Stimulated activated CD4-positive, alpha-beta T cell treated with anti-CD3 and anti-CD28 coated beads, TNF-alpha, amount 100 ng/mL, for 24 hours (primary cell): ENCODE measurements around the gene SETDB2.

Source experiments
- DNase-seq, 3 experiments: peaks; one replicate each; pipeline ENCODE4 v3.0.0-alpha.2; 2020; ENCODE audit warnings: low read depth in 3 of 3

Gene SETDB2

GRCh38 chr13:49428041-49428763 lies 15.9 kb upstream of the SETDB2 start:
- no peak for DNase-seq

GRCh38 chr13:49429121-49429520 lies 15.0 kb upstream of the SETDB2 start:
- DNase-seq, result no peak

GRCh38 chr13:49435992-49436391 lies 8.1 kb upstream of the SETDB2 start:
- no peak for DNase-seq

- DNase-seq, result no peak
These were observed 7.2 kb upstream of the SETDB2 start for GRCh38 chr13:49436890-49437289.

- no peak for DNase-seq
These were observed 6.4 kb upstream of the SETDB2 start for GRCh38 chr13:49437705-49438104.

- no peak for DNase-seq
These were observed 4.5 kb upstream of the SETDB2 start for GRCh38 chr13:49439609-49440008.

- DNase-seq, result no peak
These were observed 2.8 kb upstream of the SETDB2 start for GRCh38 chr13:49441312-49441711.

GRCh38 chr13:49441846-49442245 lies 2.2 kb upstream of the SETDB2 start:
- no peak for DNase-seq

- DNase-seq, result no peak
These were observed 744 bp upstream of the SETDB2 start for GRCh38 chr13:49443357-49443703.

GRCh38 chr13:49444524-49445395 lies 686 bp downstream of the SETDB2 start:
- DNase-seq, result no peak

- no peak for DNase-seq
These were observed 2.4 kb downstream of the SETDB2 start for GRCh38 chr13:49446473-49446872.

GRCh38 chr13:49448753-49449152 lies 4.7 kb downstream of the SETDB2 start:
- DNase-seq, result no peak

- DNase-seq, result no peak
These were observed 6.2 kb downstream of the SETDB2 start for GRCh38 chr13:49450105-49450819.

GRCh38 chr13:49452725-49453457 lies 8.8 kb downstream of the SETDB2 start:
- DNase-seq, result no peak

- no peak for DNase-seq
These were observed 9.4 kb downstream of the SETDB2 start for GRCh38 chr13:49453465-49453864.

- no peak for DNase-seq
These were observed 10.4 kb downstream of the SETDB2 start for GRCh38 chr13:49454388-49455006.

- no peak for DNase-seq
These were observed 10.9 kb downstream of the SETDB2 start for GRCh38 chr13:49455007-49455398.

- DNase-seq, result no peak
These were observed 12.1 kb downstream of the SETDB2 start for GRCh38 chr13:49456156-49456555.

- no peak for DNase-seq
These were observed 13.1 kb downstream of the SETDB2 start for GRCh38 chr13:49457221-49457620.

GRCh38 chr13:49459580-49459979 lies 15.5 kb downstream of the SETDB2 start:
- no peak for DNase-seq

- DNase-seq, result no peak
These were observed 20.0 kb downstream of the SETDB2 start for GRCh38 chr13:49464085-49464484.
